Measurements from ENCODE around the gene QRICH1.

The QRICH1 gene

GRCh38 chr3:49001155-49001554 is 92.7 kb downstream of the QRICH1 start:
- Histone ChIP-seq H3K27ac (ENCODE audit: low read depth in 2 of 2, low read length in 2 of 2) (no peak overlapping the region), H3K27me3 (ENCODE audit: control insufficient read depth in 2 of 2, insufficient read depth in 2 of 2, low read length in 2 of 2) (no peaks in the 10 kb centered on the region), H3K9ac (ENCODE audit: low read depth in 1 of 2, low read length in 2 of 2) (no peak overlapping the region), H3K9me3 (ENCODE audit: control insufficient read depth in 2 of 2, low read length in 2 of 2) (no peaks in the 10 kb centered on the region), H3K36me3 (ENCODE audit: control insufficient read depth in 2 of 2, insufficient read depth in 2 of 2, low read length in 2 of 2) (peaks cover 8 to 13% of the 10 kb centered on the region in 2 donors), H3K4me3 (ENCODE audit: low read length in 2 of 2) (no peak overlapping the region), H3K4me1 (ENCODE audit: control insufficient read depth in 2 of 2, insufficient read depth in 2 of 2, low read length in 2 of 2) (peaks cover 4 to 5% of the 10 kb centered on the region in 2 donors)

GRCh38 chr3:48999085-48999858 is 94.6 kb downstream of the QRICH1 start:
- Histone ChIP-seq H3K36me3 (ENCODE audit: control insufficient read depth in 2 of 2, insufficient read depth in 2 of 2, low read length in 2 of 2) (peaks cover 8 to 15% of the 10 kb centered on the region in 2 donors), H3K4me1 (ENCODE audit: control insufficient read depth in 2 of 2, insufficient read depth in 2 of 2, low read length in 2 of 2) (no peaks in the 10 kb centered on the region), H3K9me3 (ENCODE audit: control insufficient read depth in 2 of 2, low read length in 2 of 2) (no peaks in the 10 kb centered on the region), H3K27me3 (ENCODE audit: control insufficient read depth in 2 of 2, insufficient read depth in 2 of 2, low read length in 2 of 2) (no peaks in the 10 kb centered on the region), H3K27ac (ENCODE audit: low read depth in 2 of 2, low read length in 2 of 2) (no peak overlapping the region), H3K4me3 (ENCODE audit: low read length in 2 of 2) (no peak overlapping the region), H3K9ac (ENCODE audit: low read depth in 1 of 2, low read length in 2 of 2) (no peak overlapping the region)

DNA sequence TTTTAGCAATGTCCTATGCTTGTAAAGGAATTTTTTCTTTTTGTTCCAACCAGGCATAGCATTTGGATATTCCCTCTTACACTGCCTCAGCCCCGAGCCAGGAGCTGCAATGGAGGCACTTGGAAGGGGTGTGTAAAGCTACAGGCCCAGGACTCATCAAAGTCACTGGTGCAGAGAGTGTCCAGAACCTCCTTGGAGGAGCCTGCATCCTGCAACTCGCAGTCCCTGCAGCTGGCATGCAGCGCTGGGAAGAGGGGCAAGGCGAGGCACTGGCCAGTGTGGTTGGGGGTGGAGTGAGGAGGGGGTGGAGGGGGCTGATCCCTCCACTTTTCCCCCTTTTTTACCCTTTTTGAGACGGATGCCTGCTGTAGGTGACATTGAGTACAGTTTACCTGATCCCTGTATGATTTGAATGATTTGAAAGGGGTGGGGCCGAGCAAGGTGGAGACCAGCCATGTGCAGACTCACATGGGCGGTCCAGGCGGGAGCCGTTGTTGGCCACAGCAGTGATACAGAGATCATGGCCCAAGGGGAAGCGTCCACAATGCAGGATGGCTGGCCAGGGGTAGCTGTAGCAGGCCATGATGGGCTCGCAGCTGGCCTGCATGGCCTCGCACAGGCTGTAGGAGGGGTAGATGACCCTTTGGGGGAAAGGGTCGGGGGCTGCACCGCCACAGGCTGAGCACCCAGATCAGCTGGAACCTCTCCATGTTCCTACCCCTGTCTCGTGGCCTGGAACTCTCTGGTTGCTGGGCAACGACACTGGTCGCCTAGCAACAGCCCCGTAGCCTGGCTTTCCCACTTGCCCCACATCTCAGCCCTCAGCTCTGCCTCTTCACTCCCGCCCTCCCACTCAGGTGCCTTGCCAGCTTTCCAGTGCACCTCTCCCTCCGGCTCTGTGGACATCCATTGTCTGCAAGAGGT is 95.9 kb downstream of the QRICH1 start:
- Histone ChIP-seq H3K27me3 (ENCODE audit: control insufficient read depth in 2 of 2, insufficient read depth in 2 of 2, low read length in 2 of 2) (no peaks in the 10 kb centered on the region), H3K9me3 (ENCODE audit: control insufficient read depth in 2 of 2, low read length in 2 of 2) (no peaks in the 10 kb centered on the region), H3K36me3 (ENCODE audit: control insufficient read depth in 2 of 2, insufficient read depth in 2 of 2, low read length in 2 of 2) (peaks cover 8 to 15% of the 10 kb centered on the region in 2 donors), H3K9ac (ENCODE audit: low read depth in 1 of 2, low read length in 2 of 2) (no peak overlapping the region), H3K4me1 (ENCODE audit: control insufficient read depth in 2 of 2, insufficient read depth in 2 of 2, low read length in 2 of 2) (no peaks in the 10 kb centered on the region), H3K4me3 (ENCODE audit: low read length in 2 of 2) (no peak overlapping the region), H3K27ac (ENCODE audit: low read depth in 2 of 2, low read length in 2 of 2) (no peak overlapping the region)

DNA sequence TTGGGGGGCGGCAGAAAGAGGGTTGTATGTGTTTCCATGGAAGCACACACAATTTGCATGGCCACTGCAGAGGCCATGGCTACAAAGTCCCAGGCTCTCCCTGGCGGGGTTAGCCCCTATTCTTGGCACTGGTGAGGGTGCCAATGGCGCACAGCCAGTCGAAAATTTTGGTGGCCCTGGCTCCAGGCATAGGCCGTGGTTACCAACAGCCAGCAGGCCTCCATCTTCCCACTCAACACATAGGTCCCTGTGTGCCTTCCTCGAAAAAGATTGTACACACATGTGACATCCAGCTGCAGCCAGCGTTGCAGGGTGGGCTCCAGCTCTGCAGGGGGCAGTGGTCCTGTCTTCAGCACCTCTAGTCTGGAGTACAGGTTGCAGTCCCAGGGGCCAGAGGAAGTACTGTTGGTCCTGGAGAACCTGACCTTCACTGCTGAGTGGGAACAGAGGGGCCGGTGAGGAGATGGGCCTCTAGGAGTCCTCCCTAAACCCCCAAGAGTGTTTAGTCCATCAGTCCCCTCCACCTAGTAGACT is 96.7 kb downstream of the QRICH1 start:
- Histone ChIP-seq H3K9ac (ENCODE audit: low read depth in 1 of 2, low read length in 2 of 2) (no peak overlapping the region), H3K9me3 (ENCODE audit: control insufficient read depth in 2 of 2, low read length in 2 of 2) (no peaks in the 10 kb centered on the region), H3K4me3 (ENCODE audit: low read length in 2 of 2) (no peak overlapping the region), H3K4me1 (ENCODE audit: control insufficient read depth in 2 of 2, insufficient read depth in 2 of 2, low read length in 2 of 2) (no peaks in the 10 kb centered on the region), H3K36me3 (ENCODE audit: control insufficient read depth in 2 of 2, insufficient read depth in 2 of 2, low read length in 2 of 2) (peaks cover 8 to 15% of the 10 kb centered on the region in 2 donors), H3K27ac (ENCODE audit: low read depth in 2 of 2, low read length in 2 of 2) (no peak overlapping the region), H3K27me3 (ENCODE audit: control insufficient read depth in 2 of 2, insufficient read depth in 2 of 2, low read length in 2 of 2) (no peaks in the 10 kb centered on the region)

- H3K36me3 ChIP-seq (ENCODE audit: control insufficient read depth in 2 of 2, insufficient read depth in 2 of 2, low read length in 2 of 2) = peaks cover 8 to 15% of the 10 kb centered on the region in 2 donors
- no peak overlapping the region for H3K27ac ChIP-seq (ENCODE audit: low read depth in 2 of 2, low read length in 2 of 2)
- H3K4me1 ChIP-seq (ENCODE audit: control insufficient read depth in 2 of 2, insufficient read depth in 2 of 2, low read length in 2 of 2) = peaks cover under 1 to 4% of the 10 kb centered on the region in 2 donors
- no peak overlapping the region for H3K9ac ChIP-seq (ENCODE audit: low read depth in 1 of 2, low read length in 2 of 2)
- H3K9me3 ChIP-seq (ENCODE audit: control insufficient read depth in 2 of 2, low read length in 2 of 2) = no peaks in the 10 kb centered on the region
- no peak overlapping the region for H3K4me3 ChIP-seq (ENCODE audit: low read length in 2 of 2)
- no peaks in the 10 kb centered on the region for H3K27me3 ChIP-seq (ENCODE audit: control insufficient read depth in 2 of 2, insufficient read depth in 2 of 2, low read length in 2 of 2)
Observed at GRCh38 chr3:48996640-48997039, 97.2 kb downstream of the QRICH1 start.

DNA sequence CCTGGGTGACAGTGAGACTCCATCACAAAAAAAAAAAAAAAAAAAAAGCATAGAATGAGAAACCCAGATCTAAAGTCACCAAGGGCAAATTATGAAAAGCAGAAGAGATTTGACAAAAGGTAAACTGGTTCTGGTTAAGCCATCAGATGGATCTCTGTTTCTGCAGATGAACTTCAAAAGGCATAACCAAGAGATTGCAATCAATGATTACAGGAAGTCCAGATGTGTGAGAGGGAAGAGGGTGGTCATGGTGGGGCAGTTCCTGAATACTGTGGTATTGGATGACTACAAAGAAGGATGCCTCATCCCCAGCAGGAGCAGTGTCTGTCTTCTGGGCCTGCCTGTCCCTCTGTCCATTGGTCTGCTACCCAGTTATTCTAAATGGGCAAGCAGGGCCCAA is 100.0 kb downstream of the QRICH1 start:
- Histone ChIP-seq H3K27me3 (ENCODE audit: control insufficient read depth in 2 of 2, insufficient read depth in 2 of 2, low read length in 2 of 2) (no peaks in the 10 kb centered on the region), H3K4me3 (ENCODE audit: low read length in 2 of 2) (no peak overlapping the region), H3K27ac (ENCODE audit: low read depth in 2 of 2, low read length in 2 of 2) (no peak overlapping the region), H3K9ac (ENCODE audit: low read depth in 1 of 2, low read length in 2 of 2) (no peak overlapping the region), H3K9me3 (ENCODE audit: control insufficient read depth in 2 of 2, low read length in 2 of 2) (no peaks in the 10 kb centered on the region), H3K4me1 (ENCODE audit: control insufficient read depth in 2 of 2, insufficient read depth in 2 of 2, low read length in 2 of 2) (peaks cover 18 to 20% of the 10 kb centered on the region in 2 donors), H3K36me3 (ENCODE audit: control insufficient read depth in 2 of 2, insufficient read depth in 2 of 2, low read length in 2 of 2) (peaks cover 8 to 13% of the 10 kb centered on the region in 2 donors)

GRCh38 chr3:48991851-48992545 is 101.9 kb downstream of the QRICH1 start:
- Histone ChIP-seq H3K27me3 (ENCODE audit: control insufficient read depth in 2 of 2, insufficient read depth in 2 of 2, low read length in 2 of 2) (no peaks in the 10 kb centered on the region), H3K4me3 (ENCODE audit: low read length in 2 of 2) (peak overlapping the region in 1 of 2 donors; percentile 87), H3K4me1 (ENCODE audit: control insufficient read depth in 2 of 2, insufficient read depth in 2 of 2, low read length in 2 of 2) (peaks cover 18 to 20% of the 10 kb centered on the region in 2 donors), H3K36me3 (ENCODE audit: control insufficient read depth in 2 of 2, insufficient read depth in 2 of 2, low read length in 2 of 2) (peaks cover 5 to 11% of the 10 kb centered on the region in 2 donors), H3K27ac (ENCODE audit: low read depth in 2 of 2, low read length in 2 of 2) (no peak overlapping the region), H3K9me3 (ENCODE audit: control insufficient read depth in 2 of 2, low read length in 2 of 2) (no peaks in the 10 kb centered on the region), H3K9ac (ENCODE audit: low read depth in 1 of 2, low read length in 2 of 2) (no peak overlapping the region)

GRCh38 chr3:48990636-48991469 is 103.0 kb downstream of the QRICH1 start:
- H3K9ac ChIP-seq (ENCODE audit: low read depth in 1 of 2, low read length in 2 of 2) = peak overlapping the region; percentile 72 to 77
- peaks cover 18 to 20% of the 10 kb centered on the region in 2 donors for H3K4me1 ChIP-seq (ENCODE audit: control insufficient read depth in 2 of 2, insufficient read depth in 2 of 2, low read length in 2 of 2)
- H3K27ac ChIP-seq (ENCODE audit: low read depth in 2 of 2, low read length in 2 of 2) = peak overlapping the region; percentile 61 to 88
- H3K4me3 ChIP-seq (ENCODE audit: low read length in 2 of 2) = peak overlapping the region; percentile 72 to 87
- H3K36me3 ChIP-seq (ENCODE audit: control insufficient read depth in 2 of 2, insufficient read depth in 2 of 2, low read length in 2 of 2) = peaks cover 0 to 5% of the 10 kb centered on the region in 2 donors
- H3K27me3 ChIP-seq (ENCODE audit: control insufficient read depth in 2 of 2, insufficient read depth in 2 of 2, low read length in 2 of 2) = no peaks in the 10 kb centered on the region
- H3K9me3 ChIP-seq (ENCODE audit: control insufficient read depth in 2 of 2, low read length in 2 of 2) = no peaks in the 10 kb centered on the region
